Measurements from ENCODE around the gene QRFP.

QRFP gene

GRCh38 chr9:130893341-130894101 is 3.1 kb downstream of the QRFP start:
- intact Hi-C loops (cut with DNase I; ENCODE audit: low total_unique reads) = no loop called here
- Histone ChIP-seq H3K4me1 (peaks cover 0 to 22% (median 16%) of the 10 kb centered on the region in 4 donors), H3K4me3 (no peak overlapping the region), H3K9me3 (no peaks in the 10 kb centered on the region), H3K36me3 (peaks cover 31 to 57% (median 57%) of the 10 kb centered on the region in 3 donors), H3K27me3 (peaks cover 0 to 16% of the 10 kb centered on the region in 2 donors), H3K27ac (no peak overlapping the region)
- peak in 1 of 2 donors; percentile 67 for DNase-seq
- no peak for TF ChIP-seq CTCF (IDR thresholded peaks at IDR 0.05)

- TF ChIP-seq CTCF (IDR thresholded peaks at IDR 0.05) = no peak
- Histone ChIP-seq H3K27ac (no peak overlapping the region), H3K27me3 (peaks cover 0 to 8% of the 10 kb centered on the region in 2 donors), H3K9me3 (no peaks in the 10 kb centered on the region), H3K36me3 (peaks cover 40 to 66% (median 65%) of the 10 kb centered on the region in 3 donors), H3K4me1 (peaks cover 0 to 23% (median 14%) of the 10 kb centered on the region in 4 donors), H3K4me3 (no peak overlapping the region)
- no peak for DNase-seq
- intact Hi-C loops (cut with DNase I; ENCODE audit: low total_unique reads) = no loop called here
Observed at GRCh38 chr9:130892477-130893304, 3.9 kb downstream of the QRFP start.

GRCh38 chr9:130891688-130892476 is 4.7 kb downstream of the QRFP start:
- Histone ChIP-seq H3K27me3 (peaks cover 0 to under 1% of the 10 kb centered on the region in 2 donors), H3K27ac (no peak overlapping the region), H3K36me3 (peaks cover 41 to 74% (median 73%) of the 10 kb centered on the region in 3 donors), H3K9me3 (no peaks in the 10 kb centered on the region), H3K4me3 (no peak overlapping the region), H3K4me1 (peaks cover 0 to 31% (median 18%) of the 10 kb centered on the region in 4 donors)
- TF ChIP-seq CTCF (IDR thresholded peaks at IDR 0.05) = no peak
- intact Hi-C loops (cut with DNase I; ENCODE audit: low total_unique reads) = no loop called here
- DNase-seq = no peak

- Histone ChIP-seq H3K27ac (no peak overlapping the region), H3K9me3 (no peaks in the 10 kb centered on the region), H3K4me3 (no peak overlapping the region), H3K4me1 (peaks cover 0 to 36% (median 18%) of the 10 kb centered on the region in 4 donors), H3K36me3 (peaks cover 49 to 82% (median 81%) of the 10 kb centered on the region in 3 donors), H3K27me3 (no peaks in the 10 kb centered on the region)
- no peak for TF ChIP-seq CTCF (IDR thresholded peaks at IDR 0.05)
- intact Hi-C loops (cut with DNase I; ENCODE audit: low total_unique reads) = no loop called here
- no peak for DNase-seq
Observed at GRCh38 chr9:130890870-130891687, 5.5 kb downstream of the QRFP start.
